ENCODE results near the gene ERCC6.

DNA sequence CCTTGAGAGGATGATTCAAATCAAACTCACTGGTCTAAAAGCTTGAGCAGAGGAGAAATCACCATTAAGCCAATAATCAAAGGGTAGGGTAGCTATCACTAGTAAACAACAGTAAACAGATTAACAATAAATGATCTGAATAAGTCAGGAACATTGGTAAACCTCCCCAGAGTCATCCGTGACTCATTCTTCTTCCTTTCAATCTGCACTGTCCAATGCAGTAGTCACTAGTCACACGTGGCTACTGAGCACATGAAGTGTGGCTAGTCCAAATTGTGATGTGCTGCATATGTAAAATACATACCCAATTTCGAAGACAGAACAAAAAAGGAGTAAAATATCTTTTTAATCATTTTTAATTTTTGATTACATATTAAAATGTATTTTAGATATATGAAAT lies 64.0 kb downstream of the ERCC6 start:
- TF ChIP-seq, protein P1, sequence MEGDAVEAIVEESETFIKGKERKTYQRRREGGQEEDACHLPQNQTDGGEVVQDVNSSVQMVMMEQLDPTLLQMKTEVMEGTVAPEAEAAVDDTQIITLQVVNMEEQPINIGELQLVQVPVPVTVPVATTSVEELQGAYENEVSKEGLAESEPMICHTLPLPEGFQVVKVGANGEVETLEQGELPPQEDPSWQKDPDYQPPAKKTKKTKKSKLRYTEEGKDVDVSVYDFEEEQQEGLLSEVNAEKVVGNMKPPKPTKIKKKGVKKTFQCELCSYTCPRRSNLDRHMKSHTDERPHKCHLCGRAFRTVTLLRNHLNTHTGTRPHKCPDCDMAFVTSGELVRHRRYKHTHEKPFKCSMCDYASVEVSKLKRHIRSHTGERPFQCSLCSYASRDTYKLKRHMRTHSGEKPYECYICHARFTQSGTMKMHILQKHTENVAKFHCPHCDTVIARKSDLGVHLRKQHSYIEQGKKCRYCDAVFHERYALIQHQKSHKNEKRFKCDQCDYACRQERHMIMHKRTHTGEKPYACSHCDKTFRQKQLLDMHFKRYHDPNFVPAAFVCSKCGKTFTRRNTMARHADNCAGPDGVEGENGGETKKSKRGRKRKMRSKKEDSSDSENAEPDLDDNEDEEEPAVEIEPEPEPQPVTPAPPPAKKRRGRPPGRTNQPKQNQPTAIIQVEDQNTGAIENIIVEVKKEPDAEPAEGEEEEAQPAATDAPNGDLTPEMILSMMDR (conservative IDR thresholded peaks at IDR 0.05 in 1 of 2, IDR thresholded peaks at IDR 0.05 in 1 of 2; ENCODE audit: low read depth in 1 of 2, low read length in 2 of 2) = no peak
- TF ChIP-seq EZH2 (IDR thresholded peaks at IDR 0.05; ENCODE audit: low read length, missing control alignments) = no peak
